HCT116 (cell line): Measurements from ENCODE around the gene OR6S1. TPM values are rescaled to one million over a fixed set of nuclear protein-coding genes. Genes with fewer than 3 reads are reported as not detected.

ENCODE experiments used
- ATAC-seq: fragments of 200-7000 bp; cut with Tn5 transposase; 2 replicates; pipeline ENCODE4 v1.9.1; 2020; ENCODE audit warnings: mild to moderate bottlenecking, moderate library complexity
- BruUV-seq: library from RNA; stranded (reverse); fragments of 400-500 nt; replicated peaks from 2 replicates; lab custom pipeline; 2021; lab: Mats Ljungman, UMichigan
- CTCF ChIA-PET: fragments of 300-600 bp; sonication (Branson Sonifier 250); formaldehyde crosslinking; loops from one replicate; lab custom pipeline; 2021; ENCODE audit warnings: antibody characterized with exemption; lab: Charles Lee
- POLR2A ChIA-PET: fragments of 300-600, 350-600 bp; sonication (Branson Sonifier 250); formaldehyde crosslinking; loops from one replicate; lab custom pipeline; 2021; ENCODE audit warnings: antibody characterized with exemption; lab: Charles Lee
- RAD21 ChIA-PET, 2 experiments: fragments of 300-600 bp; sonication (Branson Sonifier 250); formaldehyde crosslinking; loops; one replicate each; lab custom pipeline; 2023; ENCODE audit warnings: low total read pairs in 2 of 2; ENCODE audit not compliant: uncharacterized antibody in 2 of 2, unreplicated experiment in 2 of 2, low non-redundant PET in 1 of 2; lab: Charles Lee
- DNase-seq: peaks from one replicate; pipeline ENCODE4 v3.0.0-alpha.2; 2010; ENCODE audit warnings: low read depth, low spot score
- H2AFZ ChIP-seq: fragments of 200-600 bp; shearing (Covaris generic), sonication (generic); 2 replicates; pipeline ENCODE4 v1.6.1; 2017; ENCODE audit warnings: low read depth, mixed run types, mixed read lengths, antibody characterized with exemption, low read length; ENCODE audit not compliant: poor library complexity, severe bottlenecking
- H3K27ac ChIP-seq: 2 replicates; pipeline ENCODE4 v1.5.1; 2012; ENCODE audit warnings: low read depth, low read length
- H3K27me3 ChIP-seq: fragments of 200-600 bp; sonication (generic); 2 replicates; pipeline ENCODE4 v1.6.1; 2016; ENCODE audit warnings: mixed run types, low read length, mixed read lengths; ENCODE audit not compliant: insufficient read depth
- H3K36me3 ChIP-seq, 2 experiments: fragments of 200-500 bp in 1 of 2; fragments of 200-600 bp in 1 of 2; sonication (Bioruptor generic) in 1 of 2; sonication (generic) in 1 of 2; 2 replicates each; pipeline versions ENCODE4 v1.5.1 to v1.6.1; 2014 to 2016; ENCODE audit warnings: low read length in 2 of 2, inconsistent platforms in 1 of 2, mixed read lengths in 1 of 2, mixed run types in 1 of 2; ENCODE audit not compliant: insufficient read depth in 2 of 2, control insufficient read depth in 1 of 2
- H3K4me1 ChIP-seq, 2 experiments: fragments of 200-600 bp in 1 of 2; sonication (generic) in 1 of 2; 2 replicates each; pipeline versions ENCODE4 v1.5.1 to v1.6.1; 2012 to 2017; ENCODE audit warnings: low read length in 2 of 2, inconsistent platforms in 1 of 2, mild to moderate bottlenecking in 1 of 2, mixed read lengths in 1 of 2, mixed run types in 1 of 2, moderate library complexity in 1 of 2; ENCODE audit not compliant: insufficient read depth in 2 of 2, control insufficient read depth in 1 of 2
- H3K4me2 ChIP-seq: fragments of 200-600 bp; sonication (generic); 2 replicates; pipeline ENCODE4 v1.6.1; 2017; ENCODE audit warnings: mixed run types, low read length, mixed read lengths
- H3K4me3 ChIP-seq, 2 experiments: fragments of 200-600 bp in 1 of 2; sonication (generic) in 1 of 2; replicated peaks in 1 of 2; 2 replicates each; pipeline ENCODE4 v1.5.1; 2011 to 2016; ENCODE audit warnings: low read length in 2 of 2, control low read depth in 1 of 2, low read depth in 1 of 2, mild to moderate bottlenecking in 1 of 2, mixed read lengths in 1 of 2, mixed run types in 1 of 2
- H3K79me2 ChIP-seq: fragments of 200-600 bp; sonication (generic); 2 replicates; pipeline ENCODE4 v1.6.1; 2017; ENCODE audit warnings: mild to moderate bottlenecking, mixed run types, low read length, moderate library complexity, mixed read lengths; ENCODE audit not compliant: insufficient read depth
- H3K9ac ChIP-seq: fragments of 200-600 bp; sonication (generic); 2 replicates; pipeline ENCODE4 v1.6.1; 2016; ENCODE audit warnings: low read length, mixed read lengths
- H3K9me2 ChIP-seq: fragments of 200-600 bp; sonication (generic), shearing (Covaris generic); 2 replicates; pipeline ENCODE4 v1.6.1; 2017; ENCODE audit warnings: mixed run types, mild to moderate bottlenecking, moderate library complexity; ENCODE audit not compliant: insufficient read depth
- H3K9me3 ChIP-seq, 2 experiments: fragments of 200-500 bp in 1 of 2; fragments of 200-600 bp in 1 of 2; sonication (Bioruptor generic) in 1 of 2; sonication (generic) in 1 of 2; 2 replicates each; pipeline ENCODE4 v1.6.1; 2014 to 2017; ENCODE audit warnings: low read length in 2 of 2, mixed read lengths in 2 of 2, inconsistent platforms in 1 of 2, low read depth in 1 of 2, mild to moderate bottlenecking in 1 of 2, mixed run types in 1 of 2, moderate library complexity in 1 of 2; ENCODE audit not compliant: control insufficient read depth in 1 of 2, insufficient read depth in 1 of 2
- H4K20me1 ChIP-seq: fragments of 200-600 bp; sonication (generic), shearing (Covaris generic); 2 replicates; pipeline ENCODE4 v1.6.1; 2017; ENCODE audit warnings: mixed run types, mild to moderate bottlenecking, moderate library complexity; ENCODE audit not compliant: insufficient read depth
- ATF3 ChIP-seq: IDR thresholded peaks from 2 replicates; pipeline ENCODE4 v1.6.1; 2012
- CBX3 ChIP-seq: IDR thresholded peaks from 2 replicates; pipeline ENCODE4 v1.6.1; 2012; ENCODE audit warnings: low read depth
- CEBPB ChIP-seq: IDR thresholded peaks from 2 replicates; pipeline ENCODE4 v1.6.1; 2012; ENCODE audit warnings: low read depth
- EGR1 ChIP-seq: IDR thresholded peaks from 2 replicates; pipeline ENCODE4 v1.6.1; 2012; ENCODE audit warnings: low read depth
- JUND ChIP-seq: IDR thresholded peaks from 2 replicates; pipeline ENCODE4 v1.6.1; 2012
- POLR2A ChIP-seq: IDR thresholded peaks from 2 replicates; pipeline ENCODE4 v1.7.0; 2011; ENCODE audit warnings: borderline replicate concordance; ENCODE audit not compliant: insufficient read depth, insufficient read length; ENCODE audit errors: extremely low read depth
- SP1 ChIP-seq: IDR thresholded peaks from 2 replicates; pipeline ENCODE4 v1.6.1; 2012; ENCODE audit warnings: low read depth
- TCF7L2 ChIP-seq: IDR thresholded peaks from 2 replicates; pipeline ENCODE4 v1.7.0; 2011; ENCODE audit warnings: borderline replicate concordance, inconsistent platforms; ENCODE audit not compliant: insufficient read depth, insufficient read length; ENCODE audit errors: extremely low read depth
- YY1 ChIP-seq: IDR thresholded peaks from 2 replicates; pipeline ENCODE4 v1.6.1; 2011; ENCODE audit warnings: low read length, low read depth, moderate library complexity, mild to moderate bottlenecking; ENCODE audit not compliant: insufficient replicate concordance; ENCODE audit errors: extremely low read depth
- intact Hi-C: fragments of 100-400 bp; cut with micrococcal nuclease; formaldehyde crosslinking; loops from 2 replicates; pipeline ENCODE4 v1.10.0; 2022
- total RNA-seq: library from RNA; stranded (reverse); gene quantifications from one replicate; pipeline ENCODE4 v1.2.1, GENCODE V29; 2021; ENCODE audit not compliant: unreplicated experiment
- TF ChIP-seq, protein P1 (sequence below): IDR thresholded peaks from 2 replicates; pipeline ENCODE4 v1.6.1; 2012; ENCODE audit warnings: low read depth

OR6S1 gene
- total RNA-seq, 1 experiment from 2014 or later = not detected

DNA sequence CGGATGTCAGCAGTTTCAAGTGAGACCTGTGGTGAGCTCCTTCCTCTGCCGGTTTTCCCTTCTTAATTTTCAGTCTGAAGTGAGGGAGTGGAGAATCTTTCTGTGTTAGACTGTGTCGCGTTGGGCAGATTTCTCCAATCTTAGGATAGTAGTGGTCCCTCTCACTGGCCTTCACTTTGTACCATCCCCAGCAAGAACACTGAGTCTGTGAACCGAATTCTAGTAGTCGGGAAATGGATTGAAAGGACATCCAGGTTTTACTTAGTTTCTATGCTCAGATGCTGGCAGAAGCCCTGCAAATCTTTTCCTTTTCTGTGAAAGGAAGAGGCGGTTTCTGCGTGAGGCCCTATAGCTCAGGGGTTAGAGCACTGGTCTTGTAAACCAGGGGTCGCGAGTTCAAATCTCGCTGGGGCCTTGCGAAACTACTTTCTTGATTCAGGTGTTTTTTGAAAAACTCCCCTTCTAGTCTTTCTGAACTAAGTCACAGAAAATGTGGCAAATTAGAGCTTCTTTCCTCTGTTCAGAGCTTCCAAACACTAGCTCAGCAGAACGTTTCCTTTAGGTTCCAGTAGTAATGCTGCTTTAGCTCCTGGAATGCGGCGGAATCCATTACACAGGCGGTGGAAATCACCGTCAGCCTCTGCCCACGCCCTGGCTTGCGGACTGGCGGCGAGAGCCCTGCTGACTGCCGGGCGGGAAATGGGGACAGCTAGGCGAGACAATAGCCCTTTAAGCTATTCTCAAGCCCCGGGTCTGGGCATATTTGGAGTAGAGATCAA lies 40.0 kb upstream of the OR6S1 start:
- Histone ChIP-seq H3K9ac (peak overlapping the region; percentile 74), H3K4me3 (peak overlapping the region; percentile 65 to 72), H3K9me3 (no peaks in the 10 kb centered on the region), H3K9me2 (no peaks in the 10 kb centered on the region), H3K4me2 (peak overlapping the region; percentile 96), H3K79me2 (no peaks in the 10 kb centered on the region), H2AFZ (peak overlapping the region; percentile 92), H3K4me1 (peaks cover 27 to 64% of the 10 kb centered on the region in 2 experiments), H3K36me3 (no peaks in the 10 kb centered on the region), H3K27ac (peak overlapping the region; percentile 97), H3K27me3 (no peaks in the 10 kb centered on the region), H4K20me1 (no peaks in the 10 kb centered on the region)
- CTCF ChIA-PET = interaction anchor here (0.7 to 6.1 kb wide), 9 partner anchors 10 to 266 kb away, joined by 3 to 59 read pairs (median 13); no protein-coding TSS in a partner anchor
- TF ChIP-seq CEBPB (peak; percentile 72), SP1 (peak; percentile 43), POLR2A (peak; percentile 17), TCF7L2 (no peak), YY1 (peak; percentile 33), EGR1 (peak; percentile 46; the same call in 1 of the 2 replicates), ATF3 (peak; percentile 95), CBX3 (peak; percentile 80), JUND (no peak; the same call in 1 of the 2 replicates)
- TF ChIP-seq, protein P1, sequence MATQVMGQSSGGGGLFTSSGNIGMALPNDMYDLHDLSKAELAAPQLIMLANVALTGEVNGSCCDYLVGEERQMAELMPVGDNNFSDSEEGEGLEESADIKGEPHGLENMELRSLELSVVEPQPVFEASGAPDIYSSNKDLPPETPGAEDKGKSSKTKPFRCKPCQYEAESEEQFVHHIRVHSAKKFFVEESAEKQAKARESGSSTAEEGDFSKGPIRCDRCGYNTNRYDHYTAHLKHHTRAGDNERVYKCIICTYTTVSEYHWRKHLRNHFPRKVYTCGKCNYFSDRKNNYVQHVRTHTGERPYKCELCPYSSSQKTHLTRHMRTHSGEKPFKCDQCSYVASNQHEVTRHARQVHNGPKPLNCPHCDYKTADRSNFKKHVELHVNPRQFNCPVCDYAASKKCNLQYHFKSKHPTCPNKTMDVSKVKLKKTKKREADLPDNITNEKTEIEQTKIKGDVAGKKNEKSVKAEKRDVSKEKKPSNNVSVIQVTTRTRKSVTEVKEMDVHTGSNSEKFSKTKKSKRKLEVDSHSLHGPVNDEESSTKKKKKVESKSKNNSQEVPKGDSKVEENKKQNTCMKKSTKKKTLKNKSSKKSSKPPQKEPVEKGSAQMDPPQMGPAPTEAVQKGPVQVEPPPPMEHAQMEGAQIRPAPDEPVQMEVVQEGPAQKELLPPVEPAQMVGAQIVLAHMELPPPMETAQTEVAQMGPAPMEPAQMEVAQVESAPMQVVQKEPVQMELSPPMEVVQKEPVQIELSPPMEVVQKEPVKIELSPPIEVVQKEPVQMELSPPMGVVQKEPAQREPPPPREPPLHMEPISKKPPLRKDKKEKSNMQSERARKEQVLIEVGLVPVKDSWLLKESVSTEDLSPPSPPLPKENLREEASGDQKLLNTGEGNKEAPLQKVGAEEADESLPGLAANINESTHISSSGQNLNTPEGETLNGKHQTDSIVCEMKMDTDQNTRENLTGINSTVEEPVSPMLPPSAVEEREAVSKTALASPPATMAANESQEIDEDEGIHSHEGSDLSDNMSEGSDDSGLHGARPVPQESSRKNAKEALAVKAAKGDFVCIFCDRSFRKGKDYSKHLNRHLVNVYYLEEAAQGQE = no peak
- no TSS peak for BruUV-seq
- intact Hi-C loops = loop anchor here (1.0 to 5.0 kb wide), 6 partner anchors 18 to 339 kb away; partner anchors contain the start of genes METTL17, PARP2 and PNP
- peak; percentile 83 for DNase-seq
- peak; percentile 13 for ATAC-seq
- POLR2A ChIA-PET = interaction anchor here (1.2 to 6.1 kb wide), 9 partner anchors 10 to 338 kb away, joined by 4 to 47 read pairs (median 9); partner anchors contain the start of gene PARP2
- RAD21 ChIA-PET = interaction anchor here (1.0 to 1.1 kb wide), 2 partner anchors 18 to 19 kb away, joined by 4 read pairs; no protein-coding TSS in a partner anchor
